Spinal cord (tissue), 10 donors: Measurements from ENCODE around the gene FUT6. TPM values are rescaled to one million over a fixed set of nuclear protein-coding genes. Genes with fewer than 3 reads are reported as not detected.
A peak's percentile ranks its signal among the peaks of the same experiment; 100 is the strongest.

Source experiments
- DNase-seq, 6 donors: peaks; one replicate each; pipeline versions ENCODE4 v3.0.0 to v3.0.0-alpha.2; 2013 to 2015; ENCODE audit warnings: low spot score in 6 of 6, low read depth in 4 of 6
- H3K27ac ChIP-seq: one replicate; pipeline ENCODE4 v1.5.1; 2013; ENCODE audit warnings: low read depth, low read length, control low read depth
- H3K27me3 ChIP-seq: one replicate; pipeline ENCODE4 v1.6.1; 2013; ENCODE audit warnings: low read length; ENCODE audit not compliant: control insufficient read depth, insufficient read depth
- H3K36me3 ChIP-seq: one replicate; pipeline ENCODE4 v1.6.1; 2013; ENCODE audit warnings: low read length; ENCODE audit not compliant: control insufficient read depth, insufficient read depth
- H3K4me1 ChIP-seq: one replicate; pipeline ENCODE4 v1.6.1; 2013; ENCODE audit warnings: low read length; ENCODE audit not compliant: control insufficient read depth, insufficient read depth
- H3K4me3 ChIP-seq: one replicate; pipeline ENCODE4 v1.5.1; 2013; ENCODE audit warnings: low read depth, low read length, control low read depth
- H3K9me3 ChIP-seq: one replicate; pipeline ENCODE4 v1.6.1; 2013; ENCODE audit warnings: low read length; ENCODE audit not compliant: control insufficient read depth, insufficient read depth
- WGBS: methylation state at CpG from one replicate; pipeline ENCODE4 v1.1.5; 2013; ENCODE audit warnings: missing lambda C conversion rate; ENCODE audit not compliant: insufficient coverage; 5-methylcytosine and 5-hydroxymethylcytosine counted together
- polyA plus RNA-seq, 2 donors: library from polyadenylated mRNA; unstranded; fragments of 120-200 nt; gene quantifications; one replicate each; pipeline ENCODE4 v1.2.1, GENCODE V29; 2013; ENCODE audit not compliant: insufficient read length in 2 of 2
- total RNA-seq, 2 donors: library from RNA; depleted of rRNA in 1 of 2; stranded (reverse); fragments of 120-200 nt in 1 of 2; fragments of >200 nt in 1 of 2; gene quantifications; one replicate each; pipeline versions ENCODE4 v1.2.3 to v1.2.4, GENCODE V29; 2013 to 2014
- donor health status: healthy.

FUT6 gene
- total and polyA plus RNA-seq, 4 donors, result 0.21 TPM; not detected in 3

DNA sequence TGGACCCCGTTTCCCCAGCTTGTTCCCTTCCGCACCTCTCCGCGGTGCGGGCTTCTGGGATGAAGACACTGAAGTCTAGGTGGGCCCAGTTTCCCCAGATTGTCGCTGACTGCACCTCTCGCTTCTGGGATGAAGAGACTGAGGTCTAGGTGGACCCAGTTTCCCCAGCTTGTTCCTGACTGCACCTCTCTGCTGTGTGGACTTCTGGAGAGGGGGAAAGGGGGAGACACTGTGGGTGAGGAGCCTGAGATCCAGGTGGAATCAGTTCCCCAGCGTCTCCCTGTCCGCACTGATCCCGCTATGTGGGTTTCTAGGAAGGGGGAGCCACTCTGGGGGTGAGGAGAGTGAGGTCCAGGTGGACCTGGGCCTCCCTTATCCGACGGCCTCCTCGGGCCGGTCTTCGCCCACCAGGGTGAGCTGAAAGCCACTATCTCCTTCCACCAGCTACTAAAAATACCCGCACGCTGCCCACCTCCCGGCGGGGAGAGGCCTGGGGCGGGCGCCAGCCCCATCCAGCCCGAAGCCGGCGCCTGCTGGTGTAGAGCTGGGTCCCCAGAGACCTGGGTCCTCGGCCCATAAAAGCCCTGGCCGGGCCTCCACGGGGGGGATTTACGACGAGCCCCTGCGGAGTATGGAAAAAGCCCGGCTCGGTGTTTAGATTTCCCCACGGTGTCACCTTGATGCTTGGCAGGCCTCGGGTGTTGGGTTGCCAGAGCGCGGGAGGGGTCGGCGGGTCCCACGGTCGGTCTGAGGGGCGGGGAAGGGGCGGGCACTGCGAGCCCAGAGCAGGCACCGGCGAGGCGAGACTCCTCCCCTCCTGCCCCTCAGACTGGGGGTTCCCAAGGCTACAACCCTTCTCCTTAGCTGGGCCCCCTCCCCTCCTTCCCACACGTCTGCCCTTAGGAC lies 10.6 kb downstream of the FUT6 start:
- peak in 2 of 6 donors; percentile 35 to 51 for DNase-seq
- Histone ChIP-seq H3K4me3 (peak overlapping the region; percentile 70), H3K27me3 (peaks cover 2% of the 10 kb centered on the region), H3K9me3 (no peaks in the 10 kb centered on the region), H3K36me3 (peaks cover 2% of the 10 kb centered on the region), H3K4me1 (peaks cover 41% of the 10 kb centered on the region), H3K27ac (peak overlapping the region; percentile 89)
- WGBS, result 3% methylated on average over 47 of the region's 47 CpGs

DNA sequence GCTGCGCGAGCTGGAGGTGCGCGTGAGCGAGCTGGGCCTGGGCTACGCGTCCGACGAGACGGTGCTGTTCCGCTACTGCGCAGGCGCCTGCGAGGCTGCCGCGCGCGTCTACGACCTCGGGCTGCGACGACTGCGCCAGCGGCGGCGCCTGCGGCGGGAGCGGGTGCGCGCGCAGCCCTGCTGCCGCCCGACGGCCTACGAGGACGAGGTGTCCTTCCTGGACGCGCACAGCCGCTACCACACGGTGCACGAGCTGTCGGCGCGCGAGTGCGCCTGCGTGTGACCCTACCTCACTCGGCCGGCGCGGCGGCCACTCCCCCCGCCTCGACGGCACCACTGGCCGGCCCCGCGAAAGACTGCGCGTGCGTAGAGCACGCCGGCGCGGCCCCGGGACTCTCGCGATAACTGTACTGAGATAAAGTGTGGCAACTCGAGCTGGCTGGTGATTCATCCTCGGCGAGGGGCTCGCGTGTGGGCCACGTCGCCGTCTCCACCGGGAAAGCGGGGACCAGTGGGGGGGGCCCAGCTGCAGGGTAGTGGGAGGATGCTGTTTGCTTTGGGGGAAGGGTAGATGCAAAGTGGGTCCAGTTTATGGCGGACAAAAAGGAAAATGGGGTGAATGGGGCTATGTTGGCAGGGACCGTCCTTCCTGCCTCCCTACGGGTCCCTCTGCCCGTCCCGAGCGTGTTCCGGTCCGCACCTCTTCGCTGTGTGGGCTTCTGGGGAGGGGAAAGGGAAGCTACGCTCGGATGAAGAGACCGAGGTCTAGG lies 11.4 kb downstream of the FUT6 start:
- WGBS, result under 1% methylated on average over 88 of the region's 91 CpGs
- peak overlapping the region; percentile 70 for H3K4me3 ChIP-seq
- H3K4me1 ChIP-seq, result peaks cover 41% of the 10 kb centered on the region
- peak overlapping the region; percentile 89 for H3K27ac ChIP-seq
- DNase-seq, result peak; percentile 78 to 98 (median 84)
- H3K27me3 ChIP-seq, result peaks cover 2% of the 10 kb centered on the region
- H3K36me3 ChIP-seq, result peaks cover 2% of the 10 kb centered on the region
- no peaks in the 10 kb centered on the region for H3K9me3 ChIP-seq

DNA sequence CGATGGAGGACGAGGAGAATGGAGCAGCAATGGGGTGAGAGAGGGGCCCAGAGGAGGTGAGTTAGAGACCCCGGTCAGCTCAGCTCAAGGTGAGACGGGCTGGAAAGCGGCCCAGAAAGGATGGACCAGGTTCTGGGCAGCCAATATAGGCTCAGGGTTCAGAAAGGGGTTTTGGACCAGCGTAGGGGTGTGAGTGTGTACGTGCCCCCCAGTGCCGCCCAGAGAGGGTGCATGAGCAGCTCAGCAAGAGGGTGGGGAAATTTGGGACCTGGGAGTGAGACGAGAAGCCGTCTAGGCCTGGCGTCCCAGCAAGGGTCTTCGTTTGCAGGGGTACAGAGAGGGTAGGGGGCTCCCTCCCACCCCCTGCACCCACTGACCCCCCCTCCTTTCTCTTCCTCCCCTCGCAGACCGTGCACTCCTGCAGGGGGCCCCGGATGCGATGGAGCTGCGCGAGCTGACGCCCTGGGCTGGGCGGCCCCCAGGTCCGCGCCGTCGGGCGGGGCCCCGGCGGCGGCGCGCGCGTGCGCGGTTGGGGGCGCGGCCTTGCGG lies 12.1 kb downstream of the FUT6 start:
- 11% methylated on average over 33 of the region's 37 CpGs for WGBS

DNA sequence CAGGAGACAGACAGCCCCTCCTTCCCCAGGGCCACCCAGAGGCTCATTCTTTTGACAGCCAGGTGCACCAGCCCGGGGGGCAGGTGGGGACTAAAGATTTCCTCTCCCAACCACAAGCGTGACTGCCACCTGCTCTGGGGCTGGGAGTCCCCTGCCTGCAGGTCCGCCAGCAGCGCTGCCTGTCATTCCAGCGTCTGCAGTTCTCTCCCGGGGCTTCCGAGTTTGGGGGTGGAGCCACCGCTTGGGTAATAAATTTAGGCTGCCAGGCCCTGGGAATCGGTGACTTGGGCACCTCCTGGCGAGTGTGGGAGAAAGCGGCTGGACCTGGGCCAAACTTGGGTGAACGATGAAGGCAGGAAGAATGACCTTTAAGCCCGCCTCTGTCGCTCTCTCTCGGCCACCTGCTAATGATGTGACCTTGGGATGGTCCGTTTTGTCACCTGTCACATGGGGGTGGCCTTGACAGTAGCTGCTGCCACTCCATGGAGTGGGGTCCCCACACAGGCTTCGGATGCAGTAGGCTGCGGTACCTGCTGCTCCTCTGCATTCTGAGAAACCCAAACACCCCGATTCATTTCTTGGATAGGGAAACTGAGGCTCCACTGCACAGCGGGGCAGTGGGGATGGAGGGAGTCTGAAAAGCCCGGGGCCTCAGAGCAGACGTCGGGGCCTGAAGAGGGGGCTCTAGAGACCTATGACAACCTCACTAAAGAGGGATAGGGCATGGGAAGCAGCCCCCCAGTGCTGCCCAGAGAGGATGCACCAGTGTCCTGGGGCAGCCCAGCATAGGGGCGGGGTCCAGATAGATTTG lies 12.8 kb downstream of the FUT6 start:
- H3K4me3 ChIP-seq, result no peak overlapping the region
- H3K9me3 ChIP-seq, result no peaks in the 10 kb centered on the region
- peaks cover 2% of the 10 kb centered on the region for H3K27me3 ChIP-seq
- peaks cover 45% of the 10 kb centered on the region for H3K4me1 ChIP-seq
- peaks cover 2% of the 10 kb centered on the region for H3K36me3 ChIP-seq
- DNase-seq, result peak in 2 of 6 donors; percentile 42 to 78
- WGBS, result 18% methylated on average over 23 of the region's 24 CpGs
- no peak overlapping the region for H3K27ac ChIP-seq

More for the DNA sequence above, 12.1 kb downstream of the FUT6 start:
- Histone ChIP-seq H3K27me3 (peaks cover 2% of the 10 kb centered on the region), H3K4me3 (peak overlapping the region; percentile 33), H3K36me3 (peaks cover 2% of the 10 kb centered on the region), H3K9me3 (no peaks in the 10 kb centered on the region), H3K27ac (peak overlapping the region; percentile 47), H3K4me1 (peaks cover 41% of the 10 kb centered on the region)
- peak in 1 of 6 donors; percentile 20 for DNase-seq

DNA sequence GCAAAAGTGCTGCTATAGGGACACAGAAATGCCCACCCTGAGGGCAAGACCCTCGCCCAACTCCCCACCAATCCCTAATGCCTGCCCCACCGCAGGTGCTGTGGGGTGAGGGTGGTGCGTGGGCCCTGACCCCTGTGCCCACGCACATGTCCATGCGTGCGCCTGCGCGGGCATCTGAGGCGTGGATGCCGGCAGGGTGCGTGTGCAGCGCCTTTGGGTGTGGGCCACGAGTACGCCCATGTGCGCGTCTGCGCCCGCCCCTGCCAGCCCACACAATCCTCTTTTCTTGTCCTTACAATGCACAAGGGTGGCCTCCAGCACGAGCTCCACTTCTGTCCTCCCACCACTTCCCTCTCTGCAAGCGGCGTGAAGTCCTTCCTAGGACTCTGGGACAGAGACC lies 14.3 kb downstream of the FUT6 start:
- H3K27me3 ChIP-seq, result peaks cover 2% of the 10 kb centered on the region

DNA sequence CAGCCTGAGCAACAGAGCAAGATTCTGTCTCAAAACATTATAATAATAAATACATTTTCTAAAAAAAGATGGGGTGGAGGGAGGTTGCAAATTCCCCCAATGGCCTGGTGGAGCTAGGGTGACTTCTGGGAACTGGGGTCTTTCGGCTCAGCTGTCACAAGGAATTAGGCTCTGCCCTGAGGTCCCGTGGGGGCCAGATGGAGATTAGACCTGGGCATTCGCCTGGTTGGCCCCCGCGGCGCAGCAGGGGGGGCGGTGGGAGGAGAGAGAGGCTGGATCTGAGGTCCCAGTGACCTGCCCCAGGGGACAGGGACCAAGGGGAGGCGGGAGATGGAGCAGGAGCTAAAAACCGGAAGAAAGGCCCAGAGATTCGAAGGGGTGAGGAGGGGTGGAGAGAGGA lies 14.8 kb downstream of the FUT6 start:
- no peak for DNase-seq
- peaks cover 43% of the 10 kb centered on the region for H3K4me1 ChIP-seq
- WGBS, result 85% methylated on average over 8 of the region's 10 CpGs
- H3K27ac ChIP-seq, result no peak overlapping the region
- no peaks in the 10 kb centered on the region for H3K9me3 ChIP-seq
- H3K36me3 ChIP-seq, result peaks cover 2% of the 10 kb centered on the region
- peaks cover 2% of the 10 kb centered on the region for H3K27me3 ChIP-seq
- no peak overlapping the region for H3K4me3 ChIP-seq

More for the DNA sequence above, 14.3 kb downstream of the FUT6 start:
- peaks cover 45% of the 10 kb centered on the region for H3K4me1 ChIP-seq
- H3K27ac ChIP-seq, result no peak overlapping the region
- no peak overlapping the region for H3K4me3 ChIP-seq
- H3K36me3 ChIP-seq, result peaks cover 2% of the 10 kb centered on the region
- no peaks in the 10 kb centered on the region for H3K9me3 ChIP-seq
- WGBS, result 93% methylated on average over 21 of the region's 21 CpGs
- DNase-seq, result no peak

DNA sequence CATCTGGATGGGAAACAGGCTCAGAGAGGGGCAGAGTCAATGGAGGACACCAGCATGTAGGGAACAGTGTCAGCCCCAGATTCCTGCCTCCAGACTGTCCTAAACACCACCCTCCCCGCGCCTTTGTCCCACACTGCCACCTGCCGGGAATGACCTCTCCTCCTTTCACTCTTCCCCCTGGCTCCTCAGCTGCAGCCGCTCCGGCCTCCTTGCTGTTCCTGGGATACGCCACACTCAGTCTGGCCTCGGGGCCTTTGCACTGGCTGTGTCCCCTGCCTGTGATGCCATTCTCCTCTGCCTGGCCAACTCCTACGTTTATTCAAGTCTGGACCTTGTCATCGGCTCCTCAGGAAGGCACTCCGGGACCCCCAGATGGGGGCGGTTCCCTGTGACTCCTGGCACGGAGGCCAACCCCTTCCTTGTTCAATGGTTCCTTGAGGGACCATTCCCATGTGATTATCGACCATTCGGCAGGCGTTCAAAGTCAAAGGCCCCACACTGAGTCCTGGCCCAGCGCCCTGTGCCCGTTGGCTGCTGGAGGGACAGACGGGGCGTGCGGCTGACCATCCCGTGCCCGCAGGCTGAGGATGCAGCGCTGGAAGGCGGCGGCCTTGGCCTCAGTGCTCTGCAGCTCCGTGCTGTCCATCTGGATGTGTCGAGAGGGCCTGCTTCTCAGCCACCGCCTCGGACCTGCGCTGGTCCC lies 15.8 kb downstream of the FUT6 start:
- Histone ChIP-seq H3K36me3 (peaks cover 2% of the 10 kb centered on the region), H3K9me3 (no peaks in the 10 kb centered on the region), H3K4me1 (peaks cover 33% of the 10 kb centered on the region), H3K4me3 (no peak overlapping the region), H3K27ac (no peak overlapping the region), H3K27me3 (no peaks in the 10 kb centered on the region)
- WGBS, result 82% methylated on average over 30 of the region's 30 CpGs
- DNase-seq, result no peak

DNA sequence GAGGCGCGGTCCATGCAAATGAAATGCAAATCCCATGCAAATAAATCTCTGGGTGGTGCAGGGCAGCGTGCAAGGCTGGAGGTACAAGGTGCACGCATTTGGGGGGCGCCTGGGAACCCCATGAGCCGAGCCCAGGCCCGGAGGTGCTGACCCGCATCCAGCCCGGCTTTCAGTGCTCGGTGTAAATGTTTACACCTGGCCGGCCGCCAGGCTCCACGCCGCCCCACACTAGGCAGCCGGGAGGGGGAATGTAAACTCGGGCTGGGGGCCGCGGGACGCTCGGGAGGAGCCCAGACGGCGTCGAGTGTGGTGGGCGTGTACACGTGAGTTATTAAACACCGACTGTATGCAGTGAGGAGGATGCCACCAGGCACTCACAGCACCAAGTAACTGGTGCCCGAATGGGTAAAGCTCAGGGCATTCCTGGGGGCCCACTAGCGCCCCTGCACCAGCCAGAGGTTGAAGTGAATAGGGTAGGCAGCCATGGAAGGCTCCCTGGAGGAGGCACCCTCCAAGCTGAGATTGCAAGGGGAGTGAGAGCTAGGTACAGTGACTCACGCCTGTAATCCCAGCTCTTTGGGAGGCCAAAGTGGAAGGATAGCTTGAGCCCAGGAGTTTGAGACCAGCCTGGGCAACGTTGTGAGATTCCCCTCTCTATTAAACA lies 17.2 kb downstream of the FUT6 start:
- Histone ChIP-seq H3K9me3 (no peaks in the 10 kb centered on the region), H3K4me3 (no peak overlapping the region), H3K27ac (no peak overlapping the region), H3K36me3 (peaks cover 2% of the 10 kb centered on the region), H3K27me3 (no peaks in the 10 kb centered on the region), H3K4me1 (peaks cover 24% of the 10 kb centered on the region)
- DNase-seq, result no peak
- 41% methylated on average over 27 of the region's 30 CpGs for WGBS
